ENCODE measurements around the gene NFU1. TPM values are rescaled to one million over a fixed set of nuclear protein-coding genes. Genes with fewer than 3 reads are reported as not detected.

The NFU1 gene
- total RNA-seq, 1 experiment from 2014 or later: 38.2 TPM

DNA sequence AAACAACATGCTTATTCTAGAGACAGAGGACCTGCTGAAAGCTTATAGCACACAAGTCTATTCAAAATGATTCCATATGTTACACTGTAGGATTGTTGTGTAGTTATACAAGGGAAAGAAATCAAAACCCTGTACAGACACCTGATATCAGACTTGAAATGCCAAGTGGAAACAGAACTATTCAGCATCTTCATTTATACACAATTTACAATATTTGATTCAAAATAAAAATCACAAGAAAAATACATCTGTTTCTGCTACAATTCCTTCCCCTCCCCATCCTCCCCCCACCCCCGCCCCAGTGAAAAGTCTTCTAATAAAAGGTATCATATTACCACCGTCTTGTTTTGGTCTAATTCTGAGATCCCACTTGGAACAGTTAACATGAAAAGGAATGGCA lies 37.5 kb upstream of the NFU1 start:
- no TSS peak for BruUV-seq (replicated peaks)
- ChIA-PET CTCF (no interaction called here), RAD21 (ENCODE audit: low non-redundant PET in 1 of 2, low total read pairs in 2 of 2, uncharacterized antibody in 2 of 2, unreplicated experiment in 2 of 2) (no interaction called here), POLR2A (no interaction called here)
- H3K9me2 ChIP-seq (ENCODE audit: insufficient read depth): no peaks in the 10 kb centered on the region
- no peaks in the 10 kb centered on the region for H3K36me3 ChIP-seq (ENCODE audit: control insufficient read depth in 1 of 2, insufficient read depth in 2 of 2, low read length in 2 of 2)
- no peaks in the 10 kb centered on the region for H4K20me1 ChIP-seq (ENCODE audit: insufficient read depth)
- TF ChIP-seq POLR2AphosphoS5 (IDR thresholded peaks at IDR 0.05; ENCODE audit: low read depth, low read length): no peak
- no peak for TF ChIP-seq RAD21 (IDR thresholded peaks at IDR 0.05; ENCODE audit: low read depth)
- TF ChIP-seq CTCF (IDR thresholded peaks at IDR 0.05 in 2 of 3, conservative IDR thresholded peaks at IDR 0.05 in 1 of 3; ENCODE audit: borderline replicate concordance in 1 of 3, insufficient read depth in 1 of 3, low read depth in 2 of 3, low read length in 2 of 3): no peak
- TF ChIP-seq MAX (IDR thresholded peaks at IDR 0.05): no peak
- no peak for TF ChIP-seq CBX3 (IDR thresholded peaks at IDR 0.05; ENCODE audit: low read depth)
- TF ChIP-seq ELF1 (IDR thresholded peaks at IDR 0.05; ENCODE audit: borderline replicate concordance, low read depth): no peak
- TF ChIP-seq, protein P1, sequence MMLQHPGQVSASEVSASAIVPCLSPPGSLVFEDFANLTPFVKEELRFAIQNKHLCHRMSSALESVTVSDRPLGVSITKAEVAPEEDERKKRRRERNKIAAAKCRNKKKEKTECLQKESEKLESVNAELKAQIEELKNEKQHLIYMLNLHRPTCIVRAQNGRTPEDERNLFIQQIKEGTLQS (IDR thresholded peaks at IDR 0.05): no peak
- TF ChIP-seq EZH2 (IDR thresholded peaks at IDR 0.05): no peak
- no peak for TF ChIP-seq JUND (IDR thresholded peaks at IDR 0.05)
- no peak for TF ChIP-seq POLR2A (IDR thresholded peaks at IDR 0.05; ENCODE audit: borderline replicate concordance, extremely low read depth, insufficient read depth, insufficient read length)
- TF ChIP-seq SP1 (IDR thresholded peaks at IDR 0.05; ENCODE audit: low read depth): no peak
- no peak for TF ChIP-seq EZH2phosphoT487 (IDR thresholded peaks at IDR 0.05; ENCODE audit: borderline replicate concordance)
- no peak for TF ChIP-seq YY1 (IDR thresholded peaks at IDR 0.05; ENCODE audit: extremely low read depth, insufficient replicate concordance, low read depth, low read length)
- TF ChIP-seq ZFX (IDR thresholded peaks at IDR 0.05): no peak
- no peak for TF ChIP-seq ZNF274 (IDR thresholded peaks at IDR 0.05; ENCODE audit: low read depth, low read length)
- TF ChIP-seq, protein P2, sequence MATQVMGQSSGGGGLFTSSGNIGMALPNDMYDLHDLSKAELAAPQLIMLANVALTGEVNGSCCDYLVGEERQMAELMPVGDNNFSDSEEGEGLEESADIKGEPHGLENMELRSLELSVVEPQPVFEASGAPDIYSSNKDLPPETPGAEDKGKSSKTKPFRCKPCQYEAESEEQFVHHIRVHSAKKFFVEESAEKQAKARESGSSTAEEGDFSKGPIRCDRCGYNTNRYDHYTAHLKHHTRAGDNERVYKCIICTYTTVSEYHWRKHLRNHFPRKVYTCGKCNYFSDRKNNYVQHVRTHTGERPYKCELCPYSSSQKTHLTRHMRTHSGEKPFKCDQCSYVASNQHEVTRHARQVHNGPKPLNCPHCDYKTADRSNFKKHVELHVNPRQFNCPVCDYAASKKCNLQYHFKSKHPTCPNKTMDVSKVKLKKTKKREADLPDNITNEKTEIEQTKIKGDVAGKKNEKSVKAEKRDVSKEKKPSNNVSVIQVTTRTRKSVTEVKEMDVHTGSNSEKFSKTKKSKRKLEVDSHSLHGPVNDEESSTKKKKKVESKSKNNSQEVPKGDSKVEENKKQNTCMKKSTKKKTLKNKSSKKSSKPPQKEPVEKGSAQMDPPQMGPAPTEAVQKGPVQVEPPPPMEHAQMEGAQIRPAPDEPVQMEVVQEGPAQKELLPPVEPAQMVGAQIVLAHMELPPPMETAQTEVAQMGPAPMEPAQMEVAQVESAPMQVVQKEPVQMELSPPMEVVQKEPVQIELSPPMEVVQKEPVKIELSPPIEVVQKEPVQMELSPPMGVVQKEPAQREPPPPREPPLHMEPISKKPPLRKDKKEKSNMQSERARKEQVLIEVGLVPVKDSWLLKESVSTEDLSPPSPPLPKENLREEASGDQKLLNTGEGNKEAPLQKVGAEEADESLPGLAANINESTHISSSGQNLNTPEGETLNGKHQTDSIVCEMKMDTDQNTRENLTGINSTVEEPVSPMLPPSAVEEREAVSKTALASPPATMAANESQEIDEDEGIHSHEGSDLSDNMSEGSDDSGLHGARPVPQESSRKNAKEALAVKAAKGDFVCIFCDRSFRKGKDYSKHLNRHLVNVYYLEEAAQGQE (IDR thresholded peaks at IDR 0.05; ENCODE audit: low read depth): no peak
- H3K27me3 ChIP-seq (ENCODE audit: insufficient read depth, low read length): no peaks in the 10 kb centered on the region
- no peak overlapping the region for H3K4me2 ChIP-seq (ENCODE audit: low read length)
- H3K79me2 ChIP-seq (ENCODE audit: insufficient read depth, low read length): no peaks in the 10 kb centered on the region
- no peaks in the 10 kb centered on the region for H3K9me3 ChIP-seq (ENCODE audit: control insufficient read depth in 1 of 2, insufficient read depth in 1 of 2, low read depth in 1 of 2, low read length in 2 of 2)
- H3K27ac ChIP-seq (ENCODE audit: low read depth, low read length): no peak overlapping the region
- no peak overlapping the region for H3K9ac ChIP-seq (ENCODE audit: low read length)
- DNase-seq (ENCODE audit: low read depth, low spot score): no peak
- H2AFZ ChIP-seq (ENCODE audit: low read depth, low read length, poor library complexity, severe bottlenecking): no peak overlapping the region
- no peaks in the 10 kb centered on the region for H3K4me1 ChIP-seq (ENCODE audit: control insufficient read depth in 1 of 2, insufficient read depth in 2 of 2, low read length in 2 of 2)
- intact Hi-C loops (cut with micrococcal nuclease): no loop called here
- ATAC-seq: no peak
- H3K4me3 ChIP-seq (replicated peaks in 1 of 2; ENCODE audit: low read depth in 1 of 2, low read length in 2 of 2): no peak overlapping the region
